BJ (cell line): ENCODE results near the gene ENPEP. TPM values are rescaled to one million over a fixed set of nuclear protein-coding genes. Genes with fewer than 3 reads are reported as not detected.

Experiments used
- CTCF ChIA-PET: fragments of 350-600 bp; formaldehyde crosslinking; extraction: SDS; loops from one replicate; lab custom pipeline; 2021; ENCODE audit warnings: antibody characterized with exemption, inconsistent platforms; lab: Yijun Ruan, JAX
- POLR2A ChIA-PET: fragments of 300-600 bp; sonication (Branson Sonifier 250); formaldehyde crosslinking; extraction: SDS; loops from one replicate; lab custom pipeline; 2021; ENCODE audit warnings: antibody characterized with exemption; lab: Charles Lee
- DNase-seq: peaks from one replicate; pipeline ENCODE4 v3.0.0-alpha.2; 2011; ENCODE audit warnings: low read depth
- H3K27me3 ChIP-seq: 2 replicates; pipeline ENCODE4 v1.6.0; 2011; ENCODE audit warnings: low read length; ENCODE audit not compliant: control insufficient read depth, insufficient read depth
- H3K36me3 ChIP-seq: 2 replicates; pipeline ENCODE4 v1.5.1; 2011; ENCODE audit warnings: low read length; ENCODE audit not compliant: control insufficient read depth, insufficient read depth
- H3K4me3 ChIP-seq: 2 replicates; pipeline ENCODE4 v1.5.1; 2011; ENCODE audit warnings: low read depth, mild to moderate bottlenecking, control low read depth, low read length
- polyA plus RNA-seq: library from polyadenylated mRNA; depleted of rRNA; stranded (reverse); fragments of >200 nt; gene quantifications from 2 replicates; pipeline ENCODE4 v1.2.3, GENCODE V29; 2011
- TF ChIP-seq, protein P1 (sequence below): IDR thresholded peaks from 2 replicates; pipeline ENCODE4 v1.5.1; 2011; ENCODE audit warnings: low read depth, mild to moderate bottlenecking, control low read depth, inconsistent platforms, low read length, moderate library complexity; ENCODE audit not compliant: insufficient read depth

The ENPEP gene
- polyA plus RNA-seq, 1 experiment = 0.40 TPM

GRCh38 chr4:110493520-110493919, 17.6 kb downstream of the ENPEP start:
- Histone ChIP-seq H3K36me3 (no peaks in the 10 kb centered on the region), H3K27me3 (no peaks in the 10 kb centered on the region; the same call in none of the 2 replicates), H3K4me3 (no peak overlapping the region)
- TF ChIP-seq, protein P1, sequence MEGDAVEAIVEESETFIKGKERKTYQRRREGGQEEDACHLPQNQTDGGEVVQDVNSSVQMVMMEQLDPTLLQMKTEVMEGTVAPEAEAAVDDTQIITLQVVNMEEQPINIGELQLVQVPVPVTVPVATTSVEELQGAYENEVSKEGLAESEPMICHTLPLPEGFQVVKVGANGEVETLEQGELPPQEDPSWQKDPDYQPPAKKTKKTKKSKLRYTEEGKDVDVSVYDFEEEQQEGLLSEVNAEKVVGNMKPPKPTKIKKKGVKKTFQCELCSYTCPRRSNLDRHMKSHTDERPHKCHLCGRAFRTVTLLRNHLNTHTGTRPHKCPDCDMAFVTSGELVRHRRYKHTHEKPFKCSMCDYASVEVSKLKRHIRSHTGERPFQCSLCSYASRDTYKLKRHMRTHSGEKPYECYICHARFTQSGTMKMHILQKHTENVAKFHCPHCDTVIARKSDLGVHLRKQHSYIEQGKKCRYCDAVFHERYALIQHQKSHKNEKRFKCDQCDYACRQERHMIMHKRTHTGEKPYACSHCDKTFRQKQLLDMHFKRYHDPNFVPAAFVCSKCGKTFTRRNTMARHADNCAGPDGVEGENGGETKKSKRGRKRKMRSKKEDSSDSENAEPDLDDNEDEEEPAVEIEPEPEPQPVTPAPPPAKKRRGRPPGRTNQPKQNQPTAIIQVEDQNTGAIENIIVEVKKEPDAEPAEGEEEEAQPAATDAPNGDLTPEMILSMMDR = no peak
- DNase-seq = no peak
- POLR2A ChIA-PET = no interaction called here
- CTCF ChIA-PET = interaction anchor here (0.6 to 1.6 kb wide), 2 partner anchors 15 to 190 kb away, joined by 3 to 5 read pairs; no protein-coding TSS in a partner anchor

DNA sequence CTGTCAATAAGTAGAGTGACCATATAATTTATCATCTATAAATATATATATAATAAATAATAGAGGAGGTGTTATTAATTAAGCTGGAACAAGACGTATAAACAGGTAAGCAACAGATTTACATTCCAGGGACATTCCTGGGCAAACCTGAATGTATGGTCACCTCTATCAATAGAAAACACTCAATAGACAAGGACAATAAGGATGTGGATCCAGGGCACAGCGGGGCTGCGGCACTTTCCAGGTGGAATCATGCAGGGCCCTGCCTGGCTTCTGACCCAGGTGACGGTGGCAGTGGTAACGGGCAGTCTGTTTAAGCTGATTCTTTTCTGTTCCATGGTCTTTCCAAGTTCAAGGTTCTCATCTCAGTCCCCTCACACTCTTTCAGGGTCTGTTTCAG, 22.5 kb downstream of the ENPEP start:
- ChIA-PET CTCF (interaction anchor here (1.0 to 1.8 kb wide), 3 partner anchors 10 to 20 kb away, joined by 3 to 7 read pairs (median 4); no protein-coding TSS in a partner anchor), POLR2A (no interaction called here)
- TF ChIP-seq, protein P1 = no peak
- no peaks in the 10 kb centered on the region; the same call in none of the 2 replicates for H3K27me3 ChIP-seq
- no peak overlapping the region for H3K4me3 ChIP-seq
- no peaks in the 10 kb centered on the region for H3K36me3 ChIP-seq
- no peak for DNase-seq

DNA sequence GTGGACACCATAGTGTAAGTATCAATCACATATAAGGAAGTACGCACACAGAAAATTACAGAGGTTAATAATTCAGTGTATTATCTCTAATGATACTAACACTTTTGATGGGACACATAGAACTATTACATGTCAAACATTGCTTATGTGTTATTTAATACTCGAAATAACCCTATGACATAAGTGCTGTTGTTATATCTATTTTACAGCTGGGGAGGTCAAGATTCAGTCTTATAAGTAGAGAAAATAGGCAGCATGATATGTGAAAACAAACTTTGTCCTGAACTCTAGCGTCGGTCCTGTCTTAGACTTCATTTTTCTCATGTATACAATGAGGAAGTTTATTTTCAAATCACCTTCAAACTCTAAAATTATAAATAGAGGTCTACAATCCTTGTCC, 23.2 kb downstream of the ENPEP start:
- DNase-seq = no peak
- TF ChIP-seq, protein P1 = no peak

DNA sequence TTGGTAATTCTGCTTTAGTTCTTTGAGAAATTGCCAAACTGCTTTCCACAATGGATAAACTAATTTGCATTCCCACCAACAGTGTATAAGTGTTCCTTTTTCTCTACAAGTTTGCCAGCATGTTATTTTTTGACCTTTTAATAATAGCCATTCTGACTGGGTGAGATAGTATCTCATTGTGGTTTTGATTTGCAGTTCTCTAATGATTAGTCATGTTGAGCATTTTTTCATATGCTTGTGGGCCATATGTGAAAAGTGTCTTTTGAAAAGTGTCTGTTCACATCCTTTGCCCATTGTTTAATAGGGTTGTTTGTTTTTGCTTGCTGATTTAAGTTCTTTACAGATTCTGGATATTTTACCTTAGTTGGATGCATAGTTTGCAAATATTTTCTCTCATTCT, 25.9 kb downstream of the ENPEP start:
- no peak for DNase-seq
- H3K27me3 ChIP-seq = peaks cover 5% of the 10 kb centered on the region
- CTCF ChIA-PET = interaction anchor here (1.1 to 1.3 kb wide), 2 partner anchors 9 to 22 kb away, joined by 3 read pairs; no protein-coding TSS in a partner anchor

More for the DNA sequence above, 23.2 kb downstream of the ENPEP start:
- ChIA-PET POLR2A (no interaction called here), CTCF (interaction anchor here (1.6 to 1.8 kb wide), 2 partner anchors 10 to 15 kb away, joined by 4 to 7 read pairs; no protein-coding TSS in a partner anchor)
- no peaks in the 10 kb centered on the region for H3K36me3 ChIP-seq
- no peak overlapping the region for H3K4me3 ChIP-seq
- H3K27me3 ChIP-seq = peaks cover 3% of the 10 kb centered on the region

GRCh38 chr4:110503270-110504083, 27.5 kb downstream of the ENPEP start:
- TF ChIP-seq, protein P1 = no peak
- Histone ChIP-seq H3K27me3 (peaks cover 5% of the 10 kb centered on the region), H3K4me3 (no peak overlapping the region), H3K36me3 (no peaks in the 10 kb centered on the region)
- no peak for DNase-seq
- ChIA-PET CTCF (interaction anchor here (0.8 to 1.7 kb wide), 7 partner anchors 9 to 497 kb away, joined by 3 to 6 read pairs (median 4); no protein-coding TSS in a partner anchor), POLR2A (no interaction called here)

More for the DNA sequence above, 25.9 kb downstream of the ENPEP start:
- no peaks in the 10 kb centered on the region for H3K36me3 ChIP-seq
- POLR2A ChIA-PET = no interaction called here
- TF ChIP-seq, protein P1 = no peak
- no peak overlapping the region for H3K4me3 ChIP-seq
